Activated gamma-delta T cell (primary cell): ENCODE data around the gene RYR3.

Experiments
- DNase-seq: peaks from one replicate; lab custom pipeline; 2025; lab: John Stamatoyannopoulos, UW

Gene RYR3

DNA sequence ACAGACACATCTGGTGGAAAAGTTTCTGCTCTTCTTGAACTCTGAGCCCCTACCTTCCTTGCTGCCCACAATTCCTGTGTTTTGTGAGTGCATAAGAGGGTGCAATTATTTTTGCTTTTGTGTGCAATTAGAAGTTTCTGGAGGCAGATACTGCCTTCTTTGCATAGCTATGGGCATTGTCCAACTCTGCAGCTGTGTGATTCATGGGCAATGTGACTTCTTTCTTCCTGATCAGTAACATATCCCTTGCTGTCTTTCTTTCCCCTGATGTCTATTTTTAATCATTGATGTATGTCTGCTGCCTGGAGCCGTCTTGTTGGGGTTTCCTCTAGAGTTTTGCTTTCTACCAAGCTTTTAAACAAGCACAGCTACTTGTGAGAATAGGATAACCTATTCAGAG, 336.0 kb downstream of the RYR3 start:
- no peak for DNase-seq

DNA sequence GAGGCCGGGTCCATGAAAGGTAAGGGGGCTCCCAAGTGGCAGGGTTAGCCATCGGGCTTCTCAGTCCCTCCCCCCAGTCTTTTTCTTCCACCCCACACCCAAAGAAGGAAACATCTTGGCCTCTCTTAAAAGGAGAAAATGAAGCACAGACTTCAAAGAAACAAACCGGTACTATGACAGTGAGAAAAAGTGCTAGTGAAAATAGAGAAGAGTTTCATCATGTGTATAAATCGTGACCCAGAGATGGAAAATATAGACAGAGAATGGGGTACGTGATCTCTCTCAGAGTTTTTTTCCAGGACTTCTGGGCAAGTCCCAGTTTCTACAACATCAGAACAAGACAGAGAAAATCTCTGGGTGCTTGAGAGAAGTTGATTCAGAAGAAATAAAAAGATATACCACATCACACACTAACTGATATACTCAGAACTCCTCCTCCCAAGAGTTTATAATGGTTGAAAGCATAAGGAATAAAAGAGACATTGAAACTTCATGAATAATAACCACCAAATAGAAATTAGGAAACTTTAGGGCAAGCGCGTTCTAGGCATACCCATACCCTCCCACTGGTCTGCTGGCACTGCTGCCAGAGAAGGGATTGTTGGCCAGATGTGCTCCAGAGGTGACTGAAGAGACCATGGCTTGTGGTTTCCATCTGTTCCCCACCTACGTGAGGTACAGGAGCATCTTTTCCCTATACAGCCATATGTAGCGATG, 338.6 kb downstream of the RYR3 start:
- no peak for DNase-seq

DNA sequence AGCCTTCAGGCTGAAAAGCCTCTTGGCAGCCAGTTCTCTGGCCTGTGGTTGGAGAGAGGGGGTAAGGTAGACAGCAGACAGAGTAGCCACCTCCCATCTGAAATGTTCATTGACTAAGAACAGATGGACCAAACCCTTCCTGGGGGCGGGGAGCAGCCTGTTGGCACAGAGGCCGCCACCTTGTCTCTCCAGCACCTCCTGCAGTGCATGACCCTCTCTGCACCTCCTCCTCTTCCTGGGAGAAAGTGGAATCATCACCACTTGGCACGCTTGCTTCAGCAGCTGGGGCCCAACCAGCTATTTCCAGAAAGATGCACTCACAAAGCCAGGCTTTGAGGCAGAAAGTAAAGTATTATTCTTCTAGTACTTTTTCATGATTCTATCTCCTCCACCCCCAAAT, 344.1 kb downstream of the RYR3 start:
- no peak for DNase-seq

GRCh38 chr15:33655488-33655887, 344.7 kb downstream of the RYR3 start:
- no peak for DNase-seq

- DNase-seq, result no peak
Measured at GRCh38 chr15:33656168-33656567, 345.4 kb downstream of the RYR3 start.

GRCh38 chr15:33660151-33660550, 349.4 kb downstream of the RYR3 start:
- no peak for DNase-seq

DNA sequence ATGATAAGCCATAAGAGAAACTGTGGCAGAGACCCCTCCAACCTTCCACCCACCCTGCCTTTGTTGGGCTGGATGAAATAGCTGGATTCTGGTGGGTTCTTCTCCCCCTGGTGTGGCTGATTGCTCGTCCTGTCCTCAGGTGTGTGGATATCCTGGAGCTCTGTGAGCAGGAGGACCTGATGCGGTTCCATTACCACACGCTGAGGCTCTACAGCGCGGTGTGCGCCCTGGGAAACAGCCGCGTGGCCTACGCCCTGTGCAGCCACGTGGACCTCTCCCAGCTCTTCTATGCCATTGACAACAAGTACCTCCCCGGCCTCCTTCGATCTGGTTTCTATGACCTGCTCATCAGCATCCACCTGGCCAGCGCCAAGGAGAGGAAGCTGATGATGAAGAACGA, 351.2 kb downstream of the RYR3 start:
- DNase-seq, result no peak

- DNase-seq, result no peak
Measured at GRCh38 chr15:33664947-33665346, 354.2 kb downstream of the RYR3 start.

DNA sequence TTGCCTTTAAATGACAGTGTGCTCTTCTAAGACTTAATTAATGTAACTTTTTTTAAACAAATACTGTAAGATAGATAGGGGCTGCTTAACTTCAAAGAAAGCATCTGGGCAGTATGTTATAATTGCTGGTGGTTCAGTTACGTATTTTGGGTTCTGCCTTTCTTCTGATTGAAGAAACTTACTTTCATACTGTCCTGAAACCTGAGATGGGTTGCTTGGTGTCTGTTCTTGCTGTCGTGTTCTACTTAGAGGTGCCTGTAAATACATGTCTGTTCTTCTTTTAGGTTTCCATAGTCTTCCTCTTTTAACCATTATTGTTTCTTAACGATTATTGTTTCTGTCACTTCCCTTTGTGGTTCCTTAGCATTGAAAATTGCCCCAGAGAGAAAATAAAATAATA, 359.8 kb downstream of the RYR3 start:
- no peak for DNase-seq

DNA sequence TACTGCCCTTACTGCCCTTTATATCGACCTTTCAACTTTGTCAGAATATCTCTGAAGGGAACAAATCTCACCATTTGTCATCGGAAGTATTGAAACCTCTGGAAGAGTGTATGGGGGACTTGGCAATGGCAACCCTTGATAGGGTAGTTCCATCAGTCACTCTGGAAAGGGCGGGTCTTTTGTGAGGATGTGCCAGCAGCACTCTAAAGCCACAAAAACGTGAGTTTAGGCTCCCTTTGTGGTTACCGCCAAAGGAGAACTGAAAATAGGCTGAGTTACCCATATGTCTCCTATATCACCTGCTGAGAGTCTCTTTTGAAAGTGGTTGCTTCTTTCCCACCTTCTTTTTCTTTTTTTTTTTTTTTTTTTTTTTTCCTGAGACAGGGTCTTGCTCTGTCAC, 360.7 kb downstream of the RYR3 start:
- DNase-seq, result no peak

- no peak for DNase-seq
Measured at GRCh38 chr15:33675246-33675645, 364.5 kb downstream of the RYR3 start.

GRCh38 chr15:33677238-33677830, 366.6 kb downstream of the RYR3 start:
- DNase-seq, result no peak

DNA sequence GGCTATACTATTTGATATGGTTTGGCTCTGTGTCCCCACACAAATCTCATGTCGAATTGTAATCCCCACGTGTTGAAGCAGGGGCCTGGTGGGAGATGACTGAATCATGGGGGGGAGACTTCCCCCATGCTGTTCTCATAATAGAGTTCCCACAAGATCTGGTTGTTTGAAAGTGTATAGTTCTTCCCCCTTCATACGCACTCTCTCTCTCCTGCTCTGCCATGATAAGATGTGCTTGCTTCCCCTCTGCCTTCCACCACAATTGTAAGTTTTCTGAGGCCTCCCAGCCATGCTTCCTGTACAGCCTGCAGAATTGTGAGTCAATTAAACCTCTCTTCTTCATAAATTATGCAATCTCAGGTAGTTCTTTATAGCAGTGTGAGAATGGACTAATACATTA, 367.4 kb downstream of the RYR3 start:
- DNase-seq, result no peak

DNA sequence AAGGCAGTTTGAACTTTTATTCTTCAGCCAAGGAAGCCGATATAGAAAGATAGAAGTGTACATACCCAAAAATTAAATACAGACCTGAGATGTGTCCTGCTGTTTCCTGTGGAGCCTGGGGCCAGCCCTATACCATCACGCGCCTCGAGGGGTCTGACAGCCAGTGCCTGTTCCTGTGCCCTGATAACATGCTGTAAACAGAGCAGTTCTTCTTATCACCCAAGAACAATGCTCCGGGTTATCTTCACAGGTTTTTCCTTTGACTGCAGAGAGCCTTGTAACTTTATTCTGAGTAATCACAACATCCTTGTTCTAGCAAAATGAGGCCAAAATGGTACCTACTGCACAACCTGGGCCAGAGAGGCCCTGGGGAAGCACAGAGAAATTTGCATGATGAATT, 367.8 kb downstream of the RYR3 start:
- no peak for DNase-seq

GRCh38 chr15:33679061-33679460, 368.3 kb downstream of the RYR3 start:
- no peak for DNase-seq

DNA sequence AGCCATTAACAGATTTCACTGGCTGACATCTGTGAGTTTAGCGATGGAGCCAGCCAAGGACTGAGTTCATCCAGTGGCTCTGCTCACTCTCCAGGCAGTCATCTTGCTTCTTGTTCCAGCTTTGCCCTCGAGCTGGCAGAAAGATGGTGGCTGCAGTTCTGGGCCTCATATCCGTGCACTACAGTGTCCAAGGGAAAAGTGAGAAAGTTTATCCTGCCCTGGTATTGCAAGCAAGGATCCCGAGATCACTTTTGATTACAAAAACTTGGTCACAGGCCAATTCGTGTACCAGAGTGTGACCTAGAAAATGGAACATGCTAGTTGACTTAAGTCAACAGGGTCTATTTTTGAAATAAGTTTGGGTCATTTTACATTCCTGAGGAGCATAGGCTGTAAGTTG, 369.6 kb downstream of the RYR3 start:
- no peak for DNase-seq

DNA sequence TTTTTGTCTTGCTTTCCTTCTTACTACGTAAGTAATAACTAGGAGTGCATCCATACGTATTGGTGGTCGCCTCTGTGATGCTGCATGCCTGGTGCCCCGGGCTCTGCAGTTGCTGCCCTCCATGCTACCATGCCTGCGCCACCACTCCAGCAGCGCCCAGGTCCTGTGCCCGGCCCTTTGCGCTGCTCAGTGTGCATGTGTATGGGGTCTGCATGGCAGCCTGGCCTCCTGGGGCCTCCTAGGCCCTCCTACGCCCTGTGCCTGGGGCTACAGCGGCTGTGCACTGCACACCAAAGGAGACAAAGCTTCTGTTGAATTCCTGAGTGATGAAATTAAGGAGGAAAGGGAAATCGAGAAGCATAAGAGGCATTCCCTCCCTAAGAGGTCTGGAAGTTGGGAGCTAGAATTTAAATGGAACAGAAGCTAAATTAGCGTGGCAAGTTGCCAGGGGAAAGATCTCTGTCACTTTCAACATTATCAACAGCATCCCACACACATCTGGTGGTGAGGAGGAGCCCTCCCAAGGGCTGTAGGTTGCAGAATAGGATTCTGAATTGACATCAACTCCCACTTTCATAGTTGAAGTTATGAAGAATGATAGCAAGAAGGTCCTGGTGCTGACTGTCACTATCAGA, 382.5 kb downstream of the RYR3 start:
- DNase-seq, result no peak

GRCh38 chr15:33698126-33698525, 387.4 kb downstream of the RYR3 start:
- no peak for DNase-seq

DNA sequence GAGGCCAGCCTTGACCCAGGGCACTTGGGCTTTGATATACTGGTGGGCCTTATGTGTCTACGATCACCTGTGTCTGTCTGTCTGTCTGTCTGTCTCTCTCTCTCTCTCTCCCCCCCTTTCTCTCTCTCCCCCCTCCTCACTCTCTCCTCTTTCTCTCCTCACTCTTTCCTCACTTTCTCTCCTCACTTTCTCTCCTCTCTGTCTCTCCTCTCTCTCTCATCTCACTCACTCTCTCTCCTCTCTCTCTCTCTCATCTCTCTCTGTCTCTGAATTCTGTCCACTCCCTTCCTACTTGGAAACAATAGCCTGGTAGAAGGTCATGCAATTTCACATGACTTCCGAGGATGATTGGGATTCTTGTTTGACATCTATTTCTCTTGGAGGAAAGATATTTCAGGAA, 388.4 kb downstream of the RYR3 start:
- DNase-seq, result no peak

- no peak for DNase-seq
Measured at GRCh38 chr15:33699691-33700447, 389.1 kb downstream of the RYR3 start.

DNA sequence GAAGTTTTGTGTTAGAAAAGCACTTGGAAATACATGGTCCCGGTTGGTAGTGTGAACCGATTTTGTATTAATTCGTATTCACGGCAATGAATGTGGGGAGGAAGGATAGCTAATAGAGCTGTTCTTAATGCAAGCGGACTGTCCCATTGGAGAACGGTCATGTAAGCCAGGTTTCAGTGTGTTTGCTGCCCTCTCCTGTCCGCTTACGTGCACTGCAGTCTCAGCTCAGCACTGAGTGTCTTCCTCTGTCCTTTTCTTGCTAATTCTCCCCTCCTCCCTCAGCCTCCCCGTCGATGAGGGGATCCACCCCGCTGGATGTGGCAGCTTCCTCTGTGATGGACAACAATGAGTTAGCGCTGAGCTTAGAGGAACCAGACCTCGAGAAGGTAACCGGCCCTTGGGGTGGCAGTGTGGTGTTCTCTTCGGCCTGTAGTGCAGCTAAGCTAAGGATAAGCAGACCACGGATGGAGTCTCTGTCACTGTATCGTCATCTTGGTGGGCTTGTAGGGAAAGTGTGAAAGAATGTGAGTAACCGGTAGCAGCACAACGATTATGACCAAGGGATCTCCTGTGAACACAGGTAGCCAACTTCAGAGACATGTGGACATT, 390.0 kb downstream of the RYR3 start:
- no peak for DNase-seq

GRCh38 chr15:33701304-33701696, 390.5 kb downstream of the RYR3 start:
- no peak for DNase-seq
